Nephron (organoid): Measurements from ENCODE around the gene ALX4.

ENCODE experiments used
- H3K27ac Mint-ChIP-seq, 3 experiments: 2 replicates each; pipeline ENCODE4 v1.8.0; 2020; ENCODE audit warnings: mixed read lengths in 3 of 3, mild to moderate bottlenecking in 2 of 3, moderate library complexity in 1 of 3
- H3K27me3 Mint-ChIP-seq: 2 replicates; pipeline ENCODE4 v1.8.0; 2021; ENCODE audit warnings: low read depth, mild to moderate bottlenecking, moderate library complexity, mixed read lengths
- H3K36me3 Mint-ChIP-seq: 2 replicates; pipeline ENCODE4 v1.8.0; 2020; ENCODE audit warnings: low read depth, mixed read lengths
- H3K4me1 Mint-ChIP-seq: 2 replicates; pipeline ENCODE4 v1.8.0; 2020; ENCODE audit warnings: mixed read lengths
- H3K4me3 Mint-ChIP-seq, 3 experiments: 2 replicates each; pipeline ENCODE4 v1.8.0; 2020; ENCODE audit warnings: mild to moderate bottlenecking in 3 of 3, mixed read lengths in 3 of 3, moderate library complexity in 2 of 3
- H3K9me3 Mint-ChIP-seq: 2 replicates; pipeline ENCODE4 v1.8.0; 2020; ENCODE audit warnings: mixed read lengths
- CTCF ChIP-seq, 3 experiments: fragments of 200-600 bp; sonication (generic); IDR thresholded peaks; one replicate each; pipeline ENCODE4 v1.5.0; 2021; ENCODE audit warnings: antibody characterized with exemption in 3 of 3; ENCODE audit not compliant: unreplicated experiment in 3 of 3

ALX4 gene

GRCh38 chr11:44264761-44265160 lies 45.2 kb downstream of the ALX4 start:
- no peak overlapping the region for H3K27ac Mint-ChIP-seq
- H3K4me1 Mint-ChIP-seq = peaks cover 45% of the 10 kb centered on the region
- peaks cover 24% of the 10 kb centered on the region for H3K27me3 Mint-ChIP-seq
- TF ChIP-seq CTCF (IDR thresholded peaks at IDR 0.05; ENCODE audit: unreplicated experiment in 3 of 3) = no peak
- no peak overlapping the region for H3K4me3 Mint-ChIP-seq
- H3K9me3 Mint-ChIP-seq = no peaks in the 10 kb centered on the region
- peaks cover 5% of the 10 kb centered on the region for H3K36me3 Mint-ChIP-seq

GRCh38 chr11:44264438-44264749 lies 45.5 kb downstream of the ALX4 start:
- Mint-ChIP-seq H3K4me3 (no peak overlapping the region), H3K9me3 (no peaks in the 10 kb centered on the region), H3K27ac (no peak overlapping the region), H3K4me1 (peaks cover 45% of the 10 kb centered on the region), H3K36me3 (peaks cover 5% of the 10 kb centered on the region), H3K27me3 (peaks cover 24% of the 10 kb centered on the region)
- no peak for TF ChIP-seq CTCF (IDR thresholded peaks at IDR 0.05; ENCODE audit: unreplicated experiment in 3 of 3)

GRCh38 chr11:44263738-44264437 lies 46.1 kb downstream of the ALX4 start:
- no peak for TF ChIP-seq CTCF (IDR thresholded peaks at IDR 0.05; ENCODE audit: unreplicated experiment in 3 of 3)
- Mint-ChIP-seq H3K27me3 (peaks cover 21% of the 10 kb centered on the region), H3K27ac (no peak overlapping the region), H3K9me3 (no peaks in the 10 kb centered on the region), H3K4me1 (peaks cover 45% of the 10 kb centered on the region), H3K36me3 (peaks cover 5% of the 10 kb centered on the region), H3K4me3 (no peak overlapping the region)

- no peak for TF ChIP-seq CTCF (IDR thresholded peaks at IDR 0.05; ENCODE audit: unreplicated experiment in 3 of 3)
- H3K27ac Mint-ChIP-seq = peak overlapping the region in 1 of 3 experiments; percentile 62
- H3K4me3 Mint-ChIP-seq = no peak overlapping the region
- no peaks in the 10 kb centered on the region for H3K36me3 Mint-ChIP-seq
- peaks cover 53% of the 10 kb centered on the region for H3K4me1 Mint-ChIP-seq
- H3K27me3 Mint-ChIP-seq = peaks cover 16% of the 10 kb centered on the region
- H3K9me3 Mint-ChIP-seq = no peaks in the 10 kb centered on the region
Measured at GRCh38 chr11:44261800-44262591, 47.9 kb downstream of the ALX4 start.

GRCh38 chr11:44260081-44260480 lies 49.9 kb downstream of the ALX4 start:
- no peaks in the 10 kb centered on the region for H3K9me3 Mint-ChIP-seq
- H3K4me1 Mint-ChIP-seq = peaks cover 68% of the 10 kb centered on the region
- H3K27me3 Mint-ChIP-seq = peaks cover 8% of the 10 kb centered on the region
- H3K36me3 Mint-ChIP-seq = peaks cover 4% of the 10 kb centered on the region
- no peak for TF ChIP-seq CTCF (IDR thresholded peaks at IDR 0.05; ENCODE audit: unreplicated experiment in 3 of 3)
- peak overlapping the region in 1 of 3 experiments; percentile 40 for H3K4me3 Mint-ChIP-seq
- peak overlapping the region; percentile 34 to 62 (median 57) for H3K27ac Mint-ChIP-seq
